ENCODE data around the gene ARHGEF7. TPM values are rescaled to one million over a fixed set of nuclear protein-coding genes. Genes with fewer than 3 reads are reported as not detected.
"Not testable (repeated sequence)": the region's sequence is repeated elsewhere in the genome, so short reads cannot be mapped to it uniquely, and the experiment has no call there.

Gene ARHGEF7
- total RNA-seq, 4 donors from 2014 or later: 11.5 to 57.2 (median 36.5) TPM

- whole genome bisulfite sequencing, 2 donors: 96 to 98% methylated on average over 8 of the region's 8 CpGs
- intact Hi-C loops (cut with DNase I): no loop called here
Observed at GRCh38 chr13:111256458-111256857, 141.3 kb downstream of the ARHGEF7 start.

GRCh38 chr13:111256946-111257345, 141.8 kb downstream of the ARHGEF7 start:
- no peak for TF ChIP-seq CTCF (IDR thresholded peaks at IDR 0.05)
- TF ChIP-seq POLR2A (IDR thresholded peaks at IDR 0.05): no peak
- WGBS, 2 donors: 67 to 89% methylated on average over 1 of the region's 1 CpG

More at GRCh38 chr13:111256458-111256857, 141.3 kb downstream of the ARHGEF7 start:
- Histone ChIP-seq H3K27ac (no peak overlapping the region), H3K36me3 (peaks cover 8 to 72% (median 8%) of the 10 kb centered on the region in 3 donors), H3K9me3 (no peaks in the 10 kb centered on the region), H3K4me3 (no peak overlapping the region), H3K27me3 (no peaks in the 10 kb centered on the region), H3K4me1 (peaks cover 0 to 23% (median 12%) of the 10 kb centered on the region in 3 donors)
- no peak for DNase-seq
- TF ChIP-seq CTCF (IDR thresholded peaks at IDR 0.05) (no peak), POLR2A (IDR thresholded peaks at IDR 0.05) (no peak)

GRCh38 chr13:111257899-111258298, 142.8 kb downstream of the ARHGEF7 start:
- H3K4me3 ChIP-seq; H3K9me3 ChIP-seq; H3K4me1 ChIP-seq; DNase-seq; H3K27me3 ChIP-seq; intact Hi-C loops (cut with DNase I); H3K27ac ChIP-seq: not testable (repeated sequence)
- H3K36me3 ChIP-seq: peaks cover 8 to 63% (median 8%) of the 10 kb centered on the region in 3 donors
- WGBS, 2 donors: 100% methylated on average over 2 of the region's 2 CpGs; no CpG with 5 or more reads in 1 of the 2 donors

More at GRCh38 chr13:111256946-111257345, 141.8 kb downstream of the ARHGEF7 start:
- intact Hi-C loops (cut with DNase I): no loop called here
- no peak overlapping the region for H3K27ac ChIP-seq
- no peak for DNase-seq
- H3K4me3 ChIP-seq: no peak overlapping the region
- no peaks in the 10 kb centered on the region for H3K9me3 ChIP-seq
- H3K36me3 ChIP-seq: peaks cover 8 to 68% (median 8%) of the 10 kb centered on the region in 3 donors
- no peaks in the 10 kb centered on the region for H3K27me3 ChIP-seq
- H3K4me1 ChIP-seq: peaks cover 0 to 18% (median 7%) of the 10 kb centered on the region in 3 donors

GRCh38 chr13:111258637-111259036, 143.5 kb downstream of the ARHGEF7 start:
- TF ChIP-seq CTCF (IDR thresholded peaks at IDR 0.05): no peak
- no peak for TF ChIP-seq POLR2A (IDR thresholded peaks at IDR 0.05)
- no peaks in the 10 kb centered on the region for H3K27me3 ChIP-seq
- H3K4me1 ChIP-seq: peaks cover 0 to under 1% (median 0%) of the 10 kb centered on the region in 3 donors
- DNase-seq: no peak
- peaks cover 8 to 66% (median 8%) of the 10 kb centered on the region in 3 donors for H3K36me3 ChIP-seq
- 89 to 97% methylated on average over 2 to 3 of the region's 3 CpGs for WGBS, 2 donors
- no peaks in the 10 kb centered on the region for H3K9me3 ChIP-seq
- H3K4me3 ChIP-seq: no peak overlapping the region
- intact Hi-C loops (cut with DNase I): no loop called here
- no peak overlapping the region for H3K27ac ChIP-seq

- H3K9me3 ChIP-seq: no peaks in the 10 kb centered on the region
- TF ChIP-seq POLR2A (IDR thresholded peaks at IDR 0.05) (no peak), CTCF (IDR thresholded peaks at IDR 0.05) (no peak)
- intact Hi-C loops (cut with DNase I): no loop called here
- H3K36me3 ChIP-seq: peaks cover 8 to 63% (median 8%) of the 10 kb centered on the region in 3 donors
- WGBS, 2 donors: 70 to 79% methylated on average over 3 to 5 of the region's 6 CpGs
- no peak for DNase-seq
- no peak overlapping the region for H3K27ac ChIP-seq
- no peaks in the 10 kb centered on the region for H3K27me3 ChIP-seq
- no peaks in the 10 kb centered on the region for H3K4me1 ChIP-seq
- H3K4me3 ChIP-seq: no peak overlapping the region
Observed at GRCh38 chr13:111259058-111259457, 143.9 kb downstream of the ARHGEF7 start.

GRCh38 chr13:111261326-111261725, 146.2 kb downstream of the ARHGEF7 start:
- H3K36me3 ChIP-seq: peaks cover 8 to 63% (median 8%) of the 10 kb centered on the region in 3 donors
- TF ChIP-seq CTCF (IDR thresholded peaks at IDR 0.05) (no peak), POLR2A (IDR thresholded peaks at IDR 0.05) (no peak)
- no peak for DNase-seq

More at GRCh38 chr13:111261326-111261725, 146.2 kb downstream of the ARHGEF7 start:
- no peaks in the 10 kb centered on the region for H3K4me1 ChIP-seq
- no peak overlapping the region for H3K27ac ChIP-seq
- intact Hi-C loops (cut with DNase I): no loop called here
- H3K4me3 ChIP-seq: no peak overlapping the region
- H3K27me3 ChIP-seq: no peaks in the 10 kb centered on the region
- no peaks in the 10 kb centered on the region for H3K9me3 ChIP-seq
